Neuronal stem cell (in vitro differentiated cells): ENCODE data around the gene CYB5RL.

ENCODE experiments used
- DNase-seq: peaks from one replicate; pipeline ENCODE4 v3.0.0-alpha.2; 2013; ENCODE audit warnings: low spot score
- H2AFZ ChIP-seq: one replicate; pipeline ENCODE4 v1.6.1; 2013; ENCODE audit warnings: mild to moderate bottlenecking, low read length, inconsistent platforms
- H2AK5ac ChIP-seq: 2 replicates; pipeline ENCODE4 v1.6.1; 2013; ENCODE audit warnings: low read depth, mild to moderate bottlenecking, inconsistent platforms, low read length, moderate library complexity, mixed read lengths
- H2BK120ac ChIP-seq: 2 replicates; pipeline ENCODE4 v1.6.1; 2013; ENCODE audit warnings: low read depth, mild to moderate bottlenecking, inconsistent platforms, low read length, moderate library complexity, mixed read lengths
- H2BK12ac ChIP-seq: one replicate; pipeline ENCODE4 v1.6.1; 2013; ENCODE audit warnings: low read length, inconsistent platforms
- H2BK15ac ChIP-seq: 2 replicates; pipeline ENCODE4 v1.6.1; 2013; ENCODE audit warnings: mild to moderate bottlenecking, low read length, inconsistent platforms, mixed read lengths
- H2BK5ac ChIP-seq: one replicate; pipeline ENCODE4 v1.6.1; 2013; ENCODE audit warnings: inconsistent platforms, mild to moderate bottlenecking, low read length, moderate library complexity
- H3K14ac ChIP-seq: one replicate; pipeline ENCODE4 v1.6.1; 2013; ENCODE audit warnings: low read length, inconsistent platforms
- H3K18ac ChIP-seq: 2 replicates; pipeline ENCODE4 v1.6.1; 2013; ENCODE audit warnings: low read length, inconsistent platforms
- H3K23ac ChIP-seq: 2 replicates; pipeline ENCODE4 v1.6.1; 2013; ENCODE audit warnings: low read depth, mild to moderate bottlenecking, mixed read lengths, low read length, inconsistent platforms; ENCODE audit not compliant: poor library complexity
- H3K27ac ChIP-seq: replicated peaks from 3 replicates; pipeline ENCODE4 v1.5.1; 2013; ENCODE audit warnings: low read length, inconsistent platforms
- H3K27me3 ChIP-seq, 3 experiments: 2 replicates each; pipeline ENCODE4 v1.6.1; 2013; ENCODE audit warnings: low read length in 3 of 3, mild to moderate bottlenecking in 2 of 3, inconsistent platforms in 1 of 3, low read depth in 1 of 3, mixed read lengths in 1 of 3, moderate library complexity in 1 of 3; ENCODE audit not compliant: control insufficient read depth in 3 of 3, insufficient read depth in 3 of 3
- H3K36me3 ChIP-seq, 2 donors: replicated peaks in 1 of 2; 2 replicates each; pipeline ENCODE4 v1.6.1; 2013; ENCODE audit warnings: low read length in 2 of 2; ENCODE audit not compliant: control insufficient read depth in 2 of 2, insufficient read depth in 2 of 2
- H3K4ac ChIP-seq: 2 replicates; pipeline ENCODE4 v1.6.1; 2013; ENCODE audit warnings: inconsistent platforms, mild to moderate bottlenecking, low read length, moderate library complexity
- H3K4me1 ChIP-seq, 2 donors: 1 replicate in 1 of 2; 2 replicates in 1 of 2; pipeline ENCODE4 v1.6.1; 2013; ENCODE audit warnings: low read length in 2 of 2, low read depth in 1 of 2; ENCODE audit not compliant: control insufficient read depth in 2 of 2, insufficient read depth in 1 of 2
- H3K4me2 ChIP-seq: one replicate; pipeline ENCODE4 v1.6.1; 2013; ENCODE audit warnings: mild to moderate bottlenecking, low read length, inconsistent platforms; ENCODE audit not compliant: insufficient read depth, poor library complexity, severe bottlenecking
- H3K4me3 ChIP-seq, 2 donors: 2 replicates each; pipeline ENCODE4 v1.5.1; 2013; ENCODE audit warnings: low read length in 2 of 2, mild to moderate bottlenecking in 2 of 2, inconsistent platforms in 1 of 2, moderate library complexity in 1 of 2
- H3K79me1 ChIP-seq: one replicate; pipeline ENCODE4 v1.6.1; 2013; ENCODE audit warnings: low read depth, mild to moderate bottlenecking, inconsistent platforms, low read length, moderate library complexity
- H3K9ac ChIP-seq: one replicate; pipeline ENCODE4 v1.6.1; 2013; ENCODE audit warnings: mild to moderate bottlenecking, low read depth, low read length, inconsistent platforms; ENCODE audit not compliant: poor library complexity
- H3K9me3 ChIP-seq, 2 donors: replicated peaks in 1 of 2; 2 replicates each; pipeline versions ENCODE3 to v1.6.1; 2013; ENCODE audit warnings: low read length in 2 of 2, mild to moderate bottlenecking in 2 of 2, inconsistent platforms in 1 of 2, low read depth in 1 of 2, mixed read lengths in 1 of 2, moderate library complexity in 1 of 2; ENCODE audit not compliant: control insufficient read depth in 2 of 2, insufficient read depth in 1 of 2
- H4K8ac ChIP-seq: one replicate; pipeline ENCODE4 v1.6.1; 2013; ENCODE audit warnings: low read depth, mild to moderate bottlenecking, inconsistent platforms, low read length, moderate library complexity
- H4K91ac ChIP-seq: one replicate; pipeline ENCODE4 v1.6.1; 2013; ENCODE audit warnings: low read length, low read depth, mild to moderate bottlenecking, inconsistent platforms; ENCODE audit not compliant: poor library complexity
- WGBS, 2 donors: extraction: QIAGEN DNeasy Blood & Tissue Kit; methylation state at CpG; one replicate each; pipeline ENCODE4 v1.1.7; 2013; ENCODE audit warnings: missing lambda C conversion rate in 2 of 2, mixed read lengths in 1 of 2; ENCODE audit not compliant: insufficient read length in 2 of 2, insufficient replicate concordance in 1 of 2; ENCODE audit errors: extremely low coverage in 2 of 2; 5-methylcytosine and 5-hydroxymethylcytosine counted together

The CYB5RL gene

GRCh38 chr1:54220004-54220811, 20.4 kb upstream of the CYB5RL start:
- no peak overlapping the region for H3K4me2 ChIP-seq
- no peak for DNase-seq
- no CpG with 5 or more reads among the region's 18 CpGs for WGBS, 2 donors

GRCh38 chr1:54219688-54220003, 19.8 kb upstream of the CYB5RL start:
- Histone ChIP-seq H2AFZ (no peak overlapping the region), H2BK5ac (no peak overlapping the region), H3K9ac (no peak overlapping the region), H2BK15ac (no peak overlapping the region), H4K8ac (no peak overlapping the region), H3K4me1 (no peaks in the 10 kb centered on the region), H2AK5ac (no peak overlapping the region), H4K91ac (no peak overlapping the region), H3K18ac (no peak overlapping the region), H3K23ac (no peak overlapping the region), H3K14ac (no peak overlapping the region), H3K36me3 (peaks cover 36 to 81% of the 10 kb centered on the region in 2 donors), H3K9me3 (no peaks in the 10 kb centered on the region), H3K79me1 (no peaks in the 10 kb centered on the region), H3K4ac (no peak overlapping the region), H3K4me2 (no peak overlapping the region), H3K27ac (no peak overlapping the region), H2BK120ac (no peak overlapping the region), H3K4me3 (no peak overlapping the region), H3K27me3 (no peaks in the 10 kb centered on the region), H2BK12ac (no peak overlapping the region)
- WGBS, 2 donors = no CpG with 5 or more reads among the region's 3 CpGs
- DNase-seq = no peak

More at GRCh38 chr1:54220004-54220811, 20.4 kb upstream of the CYB5RL start:
- Histone ChIP-seq H3K18ac (no peak overlapping the region), H3K79me1 (no peaks in the 10 kb centered on the region), H2AFZ (no peak overlapping the region), H3K4ac (no peak overlapping the region), H2BK5ac (no peak overlapping the region), H3K27me3 (no peaks in the 10 kb centered on the region), H3K4me1 (no peaks in the 10 kb centered on the region), H3K9me3 (no peaks in the 10 kb centered on the region), H2BK120ac (no peak overlapping the region), H2BK15ac (no peak overlapping the region), H3K36me3 (peaks cover 32 to 81% of the 10 kb centered on the region in 2 donors), H3K4me3 (no peak overlapping the region), H2BK12ac (no peak overlapping the region), H4K8ac (no peak overlapping the region), H4K91ac (no peak overlapping the region), H2AK5ac (no peak overlapping the region), H3K27ac (no peak overlapping the region), H3K9ac (no peak overlapping the region), H3K23ac (peak overlapping the region; percentile 7), H3K14ac (no peak overlapping the region)

- no peak overlapping the region for H3K23ac ChIP-seq
- H2AK5ac ChIP-seq = no peak overlapping the region
- no peak overlapping the region for H3K9ac ChIP-seq
- no peaks in the 10 kb centered on the region for H3K9me3 ChIP-seq
- no peak overlapping the region for H4K91ac ChIP-seq
- no peaks in the 10 kb centered on the region for H3K79me1 ChIP-seq
- no peak overlapping the region for H2BK120ac ChIP-seq
- H3K14ac ChIP-seq = no peak overlapping the region
- no peaks in the 10 kb centered on the region for H3K4me1 ChIP-seq
- no peaks in the 10 kb centered on the region for H3K27me3 ChIP-seq
- no peak overlapping the region for H3K27ac ChIP-seq
- H2BK15ac ChIP-seq = no peak overlapping the region
- no peak overlapping the region for H2BK12ac ChIP-seq
- peaks cover 40 to 82% of the 10 kb centered on the region in 2 donors for H3K36me3 ChIP-seq
- no peak overlapping the region for H3K18ac ChIP-seq
- no peak overlapping the region for H2BK5ac ChIP-seq
- no peak overlapping the region for H3K4me2 ChIP-seq
- no peak overlapping the region for H4K8ac ChIP-seq
- no peak overlapping the region for H2AFZ ChIP-seq
- H3K4ac ChIP-seq = no peak overlapping the region
- no CpG with 5 or more reads among the region's 11 CpGs for whole genome bisulfite sequencing, 2 donors
- no peak for DNase-seq
- no peak overlapping the region for H3K4me3 ChIP-seq
Observed at GRCh38 chr1:54218883-54219687, 19.3 kb upstream of the CYB5RL start.

GRCh38 chr1:54215523-54215922, 15.7 kb upstream of the CYB5RL start:
- Histone ChIP-seq H2AK5ac (no peak overlapping the region), H3K27me3 (no peaks in the 10 kb centered on the region), H3K27ac (no peak overlapping the region), H4K8ac (no peak overlapping the region), H2BK120ac (no peak overlapping the region), H2BK15ac (no peak overlapping the region), H3K9me3 (no peaks in the 10 kb centered on the region), H3K4me1 (no peaks in the 10 kb centered on the region), H3K23ac (no peak overlapping the region), H2BK5ac (no peak overlapping the region), H3K4ac (no peak overlapping the region), H3K18ac (no peak overlapping the region), H3K4me3 (no peak overlapping the region), H3K4me2 (no peak overlapping the region), H2AFZ (no peak overlapping the region), H4K91ac (no peak overlapping the region), H3K9ac (no peak overlapping the region), H3K14ac (no peak overlapping the region), H3K36me3 (peaks cover 63 to 99% of the 10 kb centered on the region in 2 donors), H2BK12ac (no peak overlapping the region), H3K79me1 (no peaks in the 10 kb centered on the region)
- no peak for DNase-seq
- no CpG with 5 or more reads among the region's 9 CpGs for WGBS, 2 donors
